Fibroblast of lung (primary cell): ENCODE measurements around the gene JOSD2.

Experiments used
- CTCF ChIP-seq, 2 donors: IDR thresholded peaks in 1 of 2; conservative IDR thresholded peaks in 1 of 2; 1 replicate in 1 of 2; 2 replicates in 1 of 2; pipeline ENCODE4 v1.5.1; 2011 to 2012; ENCODE audit warnings: low read length in 2 of 2, control low read depth in 1 of 2, inconsistent platforms in 1 of 2, low read depth in 1 of 2, mild to moderate bottlenecking in 1 of 2
- EZH2 ChIP-seq: IDR thresholded peaks from 2 replicates; pipeline ENCODE4 v1.5.1; 2012; ENCODE audit warnings: low read length, control low read depth, mild to moderate bottlenecking; ENCODE audit errors: missing control alignments

GRCh38 chr19:50488389-50489194 is 22.4 kb downstream of the JOSD2 start:
- TF ChIP-seq CTCF (conservative IDR thresholded peaks at IDR 0.05 in 1 of 2, IDR thresholded peaks at IDR 0.05 in 1 of 2; ENCODE audit: low read depth in 1 of 2, low read length in 2 of 2) (no peak), EZH2 (no peak)
